ENCODE results near the gene RIC8B.

RIC8B gene

DNA sequence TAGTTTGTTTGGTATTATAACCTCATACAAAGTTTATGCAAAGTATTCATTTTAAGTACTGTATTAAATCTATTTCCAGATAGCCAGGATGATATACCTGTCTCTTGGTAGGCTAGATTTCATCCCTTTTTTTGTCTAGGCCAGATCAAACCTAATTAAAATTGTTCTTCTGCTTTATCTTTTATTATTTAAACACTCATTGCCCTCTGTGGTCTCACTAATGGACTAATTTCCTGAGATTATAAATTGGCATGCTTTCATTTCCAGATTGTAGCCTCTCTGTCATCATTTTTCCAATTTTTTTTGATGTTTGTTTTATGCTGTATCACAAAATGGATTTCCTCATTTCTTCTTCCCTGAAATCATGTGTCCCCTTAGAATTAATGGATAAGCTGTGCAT is 95.6 kb downstream of the RIC8B start:
- DNase-seq, result no peak

GRCh38 chr12:106871477-106871876 is 97.0 kb downstream of the RIC8B start:
- DNase-seq, result no peak

GRCh38 chr12:106873983-106874382 is 99.5 kb downstream of the RIC8B start:
- DNase-seq, result no peak

DNA sequence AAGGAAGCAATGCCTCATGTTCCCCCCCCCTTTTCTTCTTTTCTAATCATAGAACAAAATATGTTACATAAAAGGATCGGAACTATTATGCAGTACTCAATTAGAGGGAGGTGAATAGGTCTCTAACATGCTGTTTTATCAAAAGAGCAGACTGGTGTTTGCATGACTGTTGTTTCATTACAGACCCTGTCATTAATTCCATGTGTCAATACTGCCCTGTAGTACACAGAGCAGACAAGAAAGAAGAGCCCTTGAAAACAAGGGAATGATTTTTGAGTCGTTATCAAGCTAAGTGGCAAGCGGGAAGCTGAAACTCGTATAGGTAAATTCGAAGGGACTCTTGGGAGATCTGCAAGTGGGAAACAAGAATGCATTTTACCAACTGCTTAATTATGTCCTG is 104.3 kb downstream of the RIC8B start:
- no peak for DNase-seq

DNA sequence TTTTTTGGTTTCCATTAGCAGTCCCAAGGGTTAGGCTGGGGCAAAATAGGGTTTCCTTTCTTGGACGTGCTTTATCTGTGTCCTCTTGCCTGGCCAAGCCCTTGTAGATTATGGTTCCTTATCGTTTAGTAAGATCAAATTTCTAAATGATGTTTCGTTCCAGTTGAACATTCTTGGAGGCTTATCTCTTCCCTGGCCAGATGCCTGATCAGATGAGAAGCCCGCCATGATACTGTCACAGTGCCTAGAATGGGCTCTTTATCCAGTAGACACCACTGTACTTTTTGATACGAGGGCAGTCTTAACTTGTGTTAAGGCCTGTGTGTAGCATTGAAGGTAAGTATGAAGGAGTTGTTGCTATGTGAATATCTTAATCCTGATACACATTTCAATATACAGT is 105.1 kb downstream of the RIC8B start:
- DNase-seq, result no peak

DNA sequence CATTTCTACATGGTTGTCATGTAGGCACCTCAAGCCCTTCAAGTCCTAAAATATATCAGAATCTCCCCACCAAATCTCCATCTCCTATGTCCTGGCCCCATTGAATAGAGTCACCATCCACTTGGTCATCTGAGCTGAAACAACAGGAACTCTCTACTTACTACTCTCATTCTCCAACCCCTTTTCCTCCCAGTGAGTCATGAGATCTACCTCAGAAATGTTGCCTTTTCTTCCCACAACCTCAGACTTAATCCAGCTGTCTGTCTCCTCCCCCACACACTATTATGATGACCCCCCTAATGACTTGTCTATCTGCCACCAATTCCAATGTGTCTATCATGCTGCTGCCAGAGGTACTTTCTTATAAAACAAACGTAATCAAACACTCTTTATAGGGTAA is 108.9 kb downstream of the RIC8B start:
- no peak for DNase-seq

GRCh38 chr12:106885026-106885425 is 110.5 kb downstream of the RIC8B start:
- no peak for DNase-seq

DNA sequence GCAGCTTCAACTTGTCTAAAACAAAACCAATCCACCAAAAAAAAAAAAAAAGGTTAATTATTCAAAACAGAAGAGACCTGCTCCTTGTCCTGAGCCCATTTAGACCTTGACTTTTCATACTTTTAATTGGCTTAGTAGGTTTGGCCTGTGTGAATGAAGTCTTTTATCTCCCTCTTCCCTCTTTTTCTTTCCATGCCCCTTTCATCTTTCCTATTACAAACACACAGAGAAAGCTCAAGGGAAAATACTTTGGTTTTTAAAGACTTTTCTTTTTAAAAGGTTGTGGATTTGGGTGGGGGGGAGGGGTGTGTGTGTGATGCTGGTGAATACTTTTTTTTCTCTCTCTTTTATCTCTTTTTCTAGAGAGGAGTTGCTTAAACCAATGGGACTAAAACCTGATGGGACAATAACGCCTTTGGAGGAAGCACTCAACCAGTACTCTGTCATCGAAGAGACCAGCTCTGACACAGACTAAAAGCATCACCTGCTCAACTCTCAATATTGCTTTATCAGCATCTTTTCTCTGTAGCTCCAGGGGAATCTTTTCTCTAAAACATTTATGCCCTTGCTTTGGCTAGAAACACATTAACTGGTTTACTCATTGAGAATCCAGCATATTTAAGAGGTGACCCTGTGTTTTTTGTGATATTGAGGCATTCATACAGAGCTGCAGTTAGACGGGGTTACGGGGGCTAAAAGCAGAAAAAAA is 111.2 kb downstream of the RIC8B start:
- no peak for DNase-seq

GRCh38 chr12:106886932-106887331 is 112.5 kb downstream of the RIC8B start:
- DNase-seq, result no peak

GRCh38 chr12:106888348-106888970 is 114.0 kb downstream of the RIC8B start:
- no peak for DNase-seq

GRCh38 chr12:106889326-106889725 is 114.8 kb downstream of the RIC8B start:
- DNase-seq, result no peak

DNA sequence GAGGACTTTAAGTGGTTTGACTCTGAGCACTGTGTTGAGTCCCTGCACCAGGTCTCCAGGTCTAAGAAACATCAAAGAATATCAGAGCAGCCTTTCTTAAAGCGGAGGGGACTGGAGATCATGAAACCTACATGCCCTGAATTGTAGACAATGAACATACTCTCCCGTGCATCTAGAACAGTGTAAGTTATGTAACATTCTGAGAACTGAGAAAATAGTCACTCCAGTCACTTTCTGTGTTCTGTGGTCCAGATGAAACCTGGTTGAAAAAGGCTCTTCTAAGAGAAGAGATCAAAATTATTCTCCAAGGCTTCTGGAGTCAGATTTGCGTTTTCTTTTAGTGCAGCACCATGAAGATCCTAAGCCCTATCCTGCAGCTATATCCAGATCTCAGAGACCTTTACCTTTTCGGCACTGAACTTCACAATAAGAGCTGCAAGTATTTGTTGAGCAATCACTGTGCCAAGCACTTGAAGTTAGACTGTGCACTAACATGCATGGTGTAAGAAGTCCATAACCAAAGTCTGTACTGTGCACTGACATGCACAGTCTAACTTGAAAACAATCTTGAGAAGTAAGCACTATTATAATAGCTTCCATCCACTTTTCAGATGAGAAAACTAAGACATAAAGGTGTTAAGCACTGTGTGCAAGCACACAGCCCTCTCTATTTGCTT is 115.6 kb downstream of the RIC8B start:
- no peak for DNase-seq

DNA sequence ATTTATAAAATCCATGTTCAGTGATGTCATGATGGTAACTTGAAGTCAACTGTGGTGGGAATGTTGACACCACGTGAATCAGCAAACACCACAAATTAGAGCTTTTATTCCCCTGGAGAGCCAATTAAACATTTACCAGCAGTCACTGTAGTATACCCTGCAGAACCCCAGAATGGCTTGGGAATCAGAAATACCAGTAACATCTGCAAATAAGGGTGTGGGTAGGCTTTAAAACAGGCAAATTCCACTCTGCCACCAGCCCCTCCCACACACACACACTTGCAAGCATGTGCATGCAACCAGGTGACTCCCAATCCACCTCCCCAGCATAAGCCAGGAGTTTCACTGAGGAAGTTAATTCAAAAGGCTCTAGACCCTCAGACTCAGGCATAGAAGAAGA is 117.6 kb downstream of the RIC8B start:
- DNase-seq, result no peak

DNA sequence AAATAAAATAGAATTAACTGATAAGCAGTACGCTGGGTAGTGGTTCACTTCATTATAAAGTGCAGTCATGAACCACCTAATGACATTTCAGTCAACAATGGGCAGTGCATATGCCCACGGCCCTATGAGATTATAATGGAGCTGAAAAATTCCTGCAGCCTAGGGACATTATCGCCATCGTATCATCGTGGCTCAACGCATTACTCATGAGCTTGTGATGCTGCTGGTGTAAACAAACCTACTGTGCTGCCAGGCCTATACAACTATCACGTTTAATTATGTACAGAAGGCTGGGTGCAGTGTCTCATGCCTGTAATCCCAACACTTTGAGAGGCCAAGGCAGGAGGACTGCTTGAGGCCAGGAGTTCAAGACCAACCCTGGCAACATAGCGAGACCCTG is 119.0 kb downstream of the RIC8B start:
- no peak for DNase-seq

GRCh38 chr12:106894774-106895173 is 120.3 kb downstream of the RIC8B start:
- no peak for DNase-seq

DNA sequence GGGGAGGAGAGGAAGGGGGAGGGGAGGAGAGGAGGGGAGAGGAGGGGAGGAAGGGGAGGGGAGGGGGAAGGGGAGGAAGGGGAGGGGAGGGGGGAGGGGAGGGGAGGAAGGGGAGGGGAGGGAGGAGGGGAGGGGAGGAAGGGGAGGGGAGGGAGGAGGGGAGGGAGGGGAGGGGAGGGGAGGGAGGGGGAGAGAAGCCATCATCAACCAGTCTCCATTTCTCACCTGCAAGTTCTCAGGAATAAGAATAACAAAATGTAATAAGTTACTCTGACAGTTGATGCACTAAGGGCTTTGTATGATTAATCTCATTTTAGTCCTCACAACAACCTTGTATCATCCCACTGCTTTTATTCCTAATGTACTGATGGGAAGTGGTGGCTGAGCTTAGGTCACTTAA is 122.1 kb downstream of the RIC8B start:
- DNase-seq, result no peak

- DNase-seq, result no peak
These were observed 122.6 kb downstream of the RIC8B start for GRCh38 chr12:106897082-106897481.

GRCh38 chr12:106897981-106898901 is 123.8 kb downstream of the RIC8B start:
- DNase-seq, result peak; percentile 85

DNA sequence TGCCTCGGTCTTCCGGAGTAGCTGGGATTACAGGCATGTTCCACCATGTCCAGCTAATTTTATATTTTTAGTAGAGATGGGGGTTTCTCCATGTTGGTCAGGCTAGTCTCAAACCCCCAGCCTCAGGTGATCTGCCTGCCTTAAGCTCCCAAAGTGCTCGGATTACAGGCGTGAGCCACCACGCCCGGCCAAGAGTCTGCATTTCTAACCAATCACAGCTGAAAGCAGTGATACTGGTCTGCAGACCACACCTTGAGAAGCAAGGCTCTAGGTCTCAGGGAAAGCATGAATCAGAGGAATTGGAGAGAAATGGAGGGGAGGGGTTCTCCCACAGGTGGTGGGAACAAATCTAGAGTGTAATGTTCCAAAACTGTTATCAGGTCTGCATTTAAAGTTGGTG is 126.1 kb downstream of the RIC8B start:
- no peak for DNase-seq

DNA sequence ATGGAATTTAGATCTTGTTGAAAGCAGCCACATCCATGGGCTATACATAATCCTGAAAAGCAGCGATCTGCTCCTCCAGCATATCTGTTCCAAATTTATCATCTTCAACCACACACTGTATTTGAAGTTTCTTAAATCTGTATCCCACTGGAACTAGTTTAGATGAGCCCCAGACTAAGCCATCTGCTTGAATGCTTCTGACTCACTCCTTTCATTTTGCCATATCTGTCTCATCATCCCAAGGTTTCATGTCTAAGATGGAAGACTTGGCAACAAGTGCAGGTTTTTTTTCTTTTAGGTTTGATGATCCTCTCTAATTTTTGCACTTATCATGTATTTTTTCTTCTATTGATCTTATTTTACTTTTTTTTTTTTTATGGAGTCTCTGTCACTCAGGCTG is 126.8 kb downstream of the RIC8B start:
- no peak for DNase-seq

DNA sequence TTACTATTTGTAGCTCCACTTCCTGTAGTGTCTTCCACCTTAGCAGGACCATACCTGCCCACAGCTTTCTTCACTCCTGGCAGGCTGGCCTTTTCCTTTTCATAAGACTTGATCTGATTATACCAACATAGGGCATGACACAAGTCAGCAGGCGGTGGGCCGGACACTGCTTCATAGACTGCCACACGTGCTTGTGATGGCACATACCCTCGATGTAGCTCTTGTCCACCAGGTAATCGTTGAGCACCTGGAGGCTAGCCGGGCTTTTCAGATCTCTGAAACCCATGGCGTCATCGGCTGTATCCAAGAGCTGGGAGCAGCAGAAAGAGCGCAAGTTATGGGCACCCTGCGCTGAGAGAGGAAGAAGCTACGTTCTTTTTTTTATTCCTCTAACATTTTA is 127.6 kb downstream of the RIC8B start:
- DNase-seq, result no peak

GRCh38 chr12:106903241-106903945 is 128.9 kb downstream of the RIC8B start:
- DNase-seq, result peak; percentile 67

DNA sequence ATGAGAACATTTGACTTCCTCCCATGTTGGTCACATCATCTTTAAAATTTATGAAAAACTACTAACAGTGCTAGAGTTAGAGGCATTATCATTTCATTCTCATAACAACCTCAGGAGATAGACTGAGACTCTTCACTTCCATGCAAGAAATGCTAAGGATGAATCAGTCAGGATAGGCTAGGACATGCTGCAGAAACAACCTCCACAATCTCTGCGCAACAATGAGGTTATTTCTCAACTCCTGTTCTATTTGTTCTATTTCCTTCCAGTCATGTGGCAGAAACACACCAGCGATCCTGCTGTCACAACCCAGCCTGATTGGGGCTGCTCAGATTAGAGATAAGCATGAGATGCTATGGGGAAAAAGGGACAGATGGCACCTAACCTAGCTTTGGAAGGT is 132.2 kb downstream of the RIC8B start:
- DNase-seq, result no peak
